Measurements from ENCODE around the gene C10orf88. TPM values are rescaled to one million over a fixed set of nuclear protein-coding genes. Genes with fewer than 3 reads are reported as not detected.

The C10orf88 gene
- total and polyA plus RNA-seq, 2 of the 8 experiments (the other 6 are each of a cell fraction or from before 2014, with no cell fraction given) = 3.2 to 11.0 TPM

GRCh38 chr10:122997864-122998263, 43.8 kb upstream of the C10orf88 start (continued):
- TF ChIP-seq TBP (IDR thresholded peaks at IDR 0.05; ENCODE audit: low read depth, low read length) (no peak), JUN (IDR thresholded peaks at IDR 0.05; ENCODE audit: low read depth, low read length) (no peak)
